ENCODE measurements around the gene PRADC1. TPM values are rescaled to one million over a fixed set of nuclear protein-coding genes. Genes with fewer than 3 reads are reported as not detected.

PRADC1 gene
- total and polyA plus RNA-seq, 2 donors (not counting 3 experiments of a cell fraction or from before 2014, with no cell fraction given), result 19.6 to 32.7 TPM

DNA sequence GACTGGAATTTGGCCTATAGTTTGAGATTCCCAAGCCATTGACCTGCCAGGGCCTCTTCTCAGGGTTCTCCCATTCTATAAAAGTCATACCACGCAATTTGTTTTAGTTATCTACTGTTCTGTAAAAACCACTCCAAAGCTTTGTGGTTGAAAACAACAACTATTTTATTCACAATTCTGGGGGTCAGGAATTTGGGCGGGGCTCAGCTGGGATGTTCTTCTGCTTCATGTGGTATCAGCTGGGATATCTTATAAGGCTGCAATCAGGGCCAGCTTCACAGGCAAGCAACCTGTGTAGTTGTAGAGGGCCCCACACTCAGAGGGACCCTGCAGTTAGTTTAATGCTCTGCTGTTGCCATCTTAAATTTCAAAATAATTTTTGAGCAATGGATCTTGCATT lies 47.1 kb downstream of the PRADC1 start:
- Histone ChIP-seq H3K4me1 (ENCODE audit: control insufficient read depth, extremely low read depth, insufficient read depth, low read length) (no peaks in the 10 kb centered on the region), H3K4me3 (replicated peaks in 1 of 3; ENCODE audit: insufficient read depth in 1 of 3, low read depth in 1 of 3, low read length in 3 of 3) (no peak overlapping the region), H2AFZ (ENCODE audit: low read depth, low read length) (no peak overlapping the region), H3K4me2 (ENCODE audit: insufficient read depth, low read length) (no peak overlapping the region), H3K27me3 (ENCODE audit: control insufficient read depth in 2 of 2, insufficient read depth in 2 of 2, low read length in 2 of 2) (peaks cover 21 to 25% of the 10 kb centered on the region in 2 experiments), H3K9ac (replicated peaks; ENCODE audit: extremely low read depth, insufficient read depth, low read length) (no peak overlapping the region), H3K27ac (ENCODE audit: insufficient read depth, low read depth, low read length) (no peak overlapping the region), H3K79me2 (ENCODE audit: control insufficient read depth, insufficient read depth, low read length) (no peaks in the 10 kb centered on the region), H4K20me1 (replicated peaks; ENCODE audit: control insufficient read depth, extremely low read depth, insufficient read depth, low read length) (no peaks in the 10 kb centered on the region), H3K9me1 (replicated peaks; ENCODE audit: control insufficient read depth, extremely low read depth, insufficient read depth, low read length) (no peaks in the 10 kb centered on the region), H3K9me3 (replicated peaks; ENCODE audit: control insufficient read depth, insufficient read depth, low read length) (no peaks in the 10 kb centered on the region), H3K36me3 (ENCODE audit: control insufficient read depth in 2 of 2, extremely low read depth in 1 of 2, insufficient read depth in 2 of 2, low read length in 2 of 2) (no peaks in the 10 kb centered on the region)
- FAIRE-seq (no peak), DNase-seq (ENCODE audit: low read depth, low spot score) (no peak)
- TF ChIP-seq EZH2 (IDR thresholded peaks at IDR 0.05; ENCODE audit: borderline replicate concordance, low read depth, low read length, severe bottlenecking) (no peak), POLR2A (IDR thresholded peaks at IDR 0.05; ENCODE audit: low read depth, low read length) (no peak), GATA2 (IDR thresholded peaks at IDR 0.05; ENCODE audit: insufficient read depth, insufficient read length, low read depth, low read length) (no peak), CTCF (IDR thresholded peaks at IDR 0.05; ENCODE audit: extremely low read depth in 1 of 2, insufficient read depth in 1 of 2, low read depth in 1 of 2, low read length in 2 of 2) (no peak), POLR2AphosphoS5 (IDR thresholded peaks at IDR 0.05; ENCODE audit: insufficient read depth, low read depth, low read length) (no peak), MYC (IDR thresholded peaks at IDR 0.05; ENCODE audit: low read depth, low read length) (no peak), FOS (IDR thresholded peaks at IDR 0.05; ENCODE audit: borderline replicate concordance, insufficient read depth, low read length) (no peak), JUN (IDR thresholded peaks at IDR 0.05; ENCODE audit: borderline replicate concordance, insufficient read depth, insufficient read length, low read depth) (no peak)
- TF ChIP-seq, protein P1, sequence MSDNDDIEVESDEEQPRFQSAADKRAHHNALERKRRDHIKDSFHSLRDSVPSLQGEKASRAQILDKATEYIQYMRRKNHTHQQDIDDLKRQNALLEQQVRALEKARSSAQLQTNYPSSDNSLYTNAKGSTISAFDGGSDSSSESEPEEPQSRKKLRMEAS (IDR thresholded peaks at IDR 0.05; ENCODE audit: insufficient read depth, insufficient read length), result no peak
- CTCF ChIA-PET, result interaction anchor here (1.4 to 1.7 kb wide), 2 partner anchors 9 to 293 kb away, joined by 3 to 6 read pairs; no protein-coding TSS in a partner anchor
- POLR2A ChIA-PET, result no interaction called here
- no TSS peak for BruUV-seq (replicated peaks)
- intact Hi-C loops (cut with micrococcal nuclease), result no loop called here
- dilution Hi-C loops (cut with MboI; ENCODE audit: extremely low pct_ligation_motif_present, low sequenced_read_pairs), result no loop called here

Other genes with a start within 250 kb of the PRADC1 start
- gene SFXN5, start 161.5 kb downstream of the PRADC1 start, total RNA-seq, result 24.6 and 28.6 TPM in 2 replicates
- gene SFXN5, start 161.5 kb downstream of the PRADC1 start, polyA plus RNA-seq, result 18.7 and 22.8 TPM in 2 replicates
- gene RAB11FIP5, start 120.3 kb downstream of the PRADC1 start, total RNA-seq, result 47.0 and 49.4 TPM in 2 replicates
- gene RAB11FIP5, start 120.3 kb downstream of the PRADC1 start, polyA plus RNA-seq, result 32.4 and 36.6 TPM in 2 replicates
- gene NOTO, start 30.7 kb downstream of the PRADC1 start, total RNA-seq, result not detected in 2 replicates
- gene NOTO, start 30.7 kb downstream of the PRADC1 start, polyA plus RNA-seq, result not detected in 2 replicates
- 23.4 and 31.7 TPM in 2 replicates for gene SMYD5, start 19.0 kb downstream of the PRADC1 start, total RNA-seq
- 16.2 and 19.9 TPM in 2 replicates for gene SMYD5, start 19.0 kb downstream of the PRADC1 start, polyA plus RNA-seq
- gene CCT7, start 1.1 kb upstream of the PRADC1 start, total RNA-seq, result 362 and 389 TPM in 2 replicates
- gene CCT7, start 1.1 kb upstream of the PRADC1 start, polyA plus RNA-seq, result 317 and 343 TPM in 2 replicates
- gene FBXO41, start 51.2 kb upstream of the PRADC1 start, total RNA-seq, result 1.2 and 1.5 TPM in 2 replicates
- 0.88 and 0.94 TPM in 2 replicates for gene FBXO41, start 51.2 kb upstream of the PRADC1 start, polyA plus RNA-seq
- not detected in 2 replicates for gene EGR4, start 60.3 kb upstream of the PRADC1 start, total RNA-seq
- gene EGR4, start 60.3 kb upstream of the PRADC1 start, polyA plus RNA-seq, result not detected in 2 replicates
- gene ALMS1, start 152.6 kb upstream of the PRADC1 start, total RNA-seq, result 14.7 and 15.4 TPM in 2 replicates
- 4.9 and 5.7 TPM in 2 replicates for gene ALMS1, start 152.6 kb upstream of the PRADC1 start, polyA plus RNA-seq